Activated CD4-positive, alpha-beta T cell treated with anti-CD3 and anti-CD28 coated beads, Interleukin-2, amount 50 U/mL, for 1 hour (primary cell): ENCODE measurements around the gene SMPD1.
A peak's percentile ranks its signal among the peaks of the same experiment; 100 is the strongest.

ENCODE experiments used
- DNase-seq: peaks from one replicate; pipeline ENCODE4 v3.0.0-alpha.2; 2020

Gene SMPD1

DNA sequence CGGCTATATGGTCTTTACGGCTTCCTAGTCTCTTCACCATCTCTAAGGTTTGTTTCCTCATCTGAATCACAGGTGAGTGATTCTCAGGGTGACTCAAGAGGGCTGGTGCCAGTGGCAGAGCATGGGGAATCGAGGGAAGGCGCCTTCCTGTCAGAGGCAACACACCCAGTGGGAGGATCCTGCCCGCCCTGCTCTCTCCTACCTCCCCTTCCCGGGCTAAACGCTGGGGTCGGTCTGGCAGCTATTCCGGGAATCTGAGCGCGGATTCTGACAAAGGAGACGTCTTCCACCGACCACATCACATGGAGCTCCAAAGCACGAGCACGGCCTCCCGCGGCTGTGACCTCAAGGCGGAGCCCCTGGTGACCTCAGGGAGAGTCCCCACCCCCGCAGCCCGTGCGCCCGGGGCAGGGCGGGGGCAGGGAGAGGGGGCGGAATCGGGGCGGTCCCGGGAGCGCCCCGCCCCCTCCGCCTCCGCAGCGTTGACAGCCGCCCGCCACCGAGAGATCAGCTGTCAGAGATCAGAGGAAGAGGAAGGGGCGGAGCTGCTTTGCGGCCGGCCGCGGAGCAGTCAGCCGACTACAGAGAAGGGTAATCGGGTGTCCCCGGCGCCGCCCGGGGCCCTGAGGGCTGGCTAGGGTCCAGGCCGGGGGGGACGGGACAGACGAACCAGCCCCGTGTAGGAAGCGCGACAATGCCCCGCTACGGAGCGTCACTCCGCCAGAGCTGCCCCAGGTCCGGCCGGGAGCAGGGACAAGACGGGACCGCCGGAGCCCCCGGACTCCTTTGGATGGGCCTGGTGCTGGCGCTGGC, at the start of gene SMPD1:
Gene SMPD1, plus strand, starts transcription at position 570 of the 813 bp plus-strand sequence. Its CDS starts 125 bp downstream, at position 695.
- peak; percentile 91 for DNase-seq

DNA sequence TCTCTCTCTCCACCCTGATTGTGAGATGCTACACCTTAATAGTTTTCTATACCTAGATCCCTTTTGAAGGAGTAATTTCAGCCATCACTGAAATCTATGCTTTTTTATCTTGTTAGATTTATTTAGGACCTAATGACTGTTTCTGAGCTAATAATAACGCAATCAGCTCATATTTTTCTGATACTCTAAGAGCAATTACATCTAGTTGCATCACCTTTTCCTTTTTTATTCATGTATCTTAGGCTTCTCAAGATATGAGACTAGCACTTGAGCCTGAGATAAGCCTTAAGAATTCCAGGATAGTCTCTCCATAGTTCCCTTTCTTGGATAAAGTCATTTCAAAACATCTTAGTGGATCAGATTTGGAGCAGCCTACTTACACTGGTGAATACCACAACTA, 44.9 kb upstream of the SMPD1 start:
- DNase-seq = no peak

DNA sequence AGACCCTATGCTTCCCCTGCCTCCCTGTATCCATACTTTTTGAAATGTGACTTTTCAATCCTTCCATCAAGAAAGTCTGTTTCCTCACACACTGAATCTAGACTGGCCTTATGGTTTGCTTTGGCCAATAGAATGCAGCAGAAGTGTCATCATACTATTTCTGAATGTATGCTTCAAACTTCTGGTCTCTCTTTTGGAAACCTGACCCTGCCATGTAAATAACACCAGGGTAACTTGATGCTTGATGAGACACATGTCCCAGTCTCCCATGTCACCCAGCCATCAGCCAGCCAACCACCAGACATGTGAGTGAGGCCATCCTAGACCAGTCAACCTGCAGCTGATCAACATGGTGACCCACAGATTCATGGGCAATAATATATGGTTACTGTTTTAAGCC, 40.2 kb upstream of the SMPD1 start:
- DNase-seq = no peak

DNA sequence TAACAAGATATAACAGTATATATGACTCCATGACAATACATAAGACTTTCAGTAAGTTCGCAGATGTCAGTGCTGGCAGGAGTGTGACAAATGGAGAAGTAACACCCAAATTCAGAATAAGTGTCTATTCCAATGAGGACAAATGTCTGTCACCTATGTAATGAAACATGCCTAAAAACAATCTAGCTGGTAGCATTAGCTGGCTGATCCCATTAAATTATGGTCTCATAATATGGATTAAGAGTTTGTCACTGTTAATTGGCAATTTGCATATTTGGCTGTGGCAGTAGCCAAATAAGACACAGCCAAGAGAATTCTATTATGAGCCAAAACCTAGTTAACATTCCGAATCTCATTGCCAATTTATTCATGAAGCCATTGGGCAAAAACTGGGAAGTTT, 39.8 kb upstream of the SMPD1 start:
- no peak for DNase-seq

DNA sequence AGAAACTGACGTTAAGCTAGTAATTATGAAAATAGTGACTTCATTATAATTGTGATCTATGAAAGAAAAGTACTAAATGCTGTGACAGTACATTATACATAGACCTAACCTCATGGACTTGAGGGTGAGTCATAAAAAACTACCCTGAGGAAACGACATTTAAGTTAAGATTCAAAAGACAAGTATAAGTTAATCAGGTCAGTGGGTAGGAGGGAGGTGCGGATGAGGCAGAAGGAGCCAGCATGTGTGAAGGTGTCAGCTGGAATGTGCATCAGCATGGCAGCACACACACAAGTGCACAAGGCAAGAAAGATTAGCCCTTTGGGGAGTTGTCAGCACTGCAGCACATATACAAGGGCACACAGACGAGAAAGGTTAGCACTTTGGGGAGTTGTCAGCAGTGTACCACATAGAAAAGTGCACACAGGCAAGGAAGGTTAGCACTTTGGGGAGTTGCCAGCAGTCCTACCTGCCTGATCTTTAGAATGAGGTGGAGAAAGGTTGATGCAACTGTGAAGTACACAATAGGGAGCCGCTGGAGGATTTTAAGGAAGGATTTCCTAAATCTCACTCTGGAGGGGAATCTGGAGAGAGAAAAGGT, 38.4 kb upstream of the SMPD1 start:
- DNase-seq = no peak

DNA sequence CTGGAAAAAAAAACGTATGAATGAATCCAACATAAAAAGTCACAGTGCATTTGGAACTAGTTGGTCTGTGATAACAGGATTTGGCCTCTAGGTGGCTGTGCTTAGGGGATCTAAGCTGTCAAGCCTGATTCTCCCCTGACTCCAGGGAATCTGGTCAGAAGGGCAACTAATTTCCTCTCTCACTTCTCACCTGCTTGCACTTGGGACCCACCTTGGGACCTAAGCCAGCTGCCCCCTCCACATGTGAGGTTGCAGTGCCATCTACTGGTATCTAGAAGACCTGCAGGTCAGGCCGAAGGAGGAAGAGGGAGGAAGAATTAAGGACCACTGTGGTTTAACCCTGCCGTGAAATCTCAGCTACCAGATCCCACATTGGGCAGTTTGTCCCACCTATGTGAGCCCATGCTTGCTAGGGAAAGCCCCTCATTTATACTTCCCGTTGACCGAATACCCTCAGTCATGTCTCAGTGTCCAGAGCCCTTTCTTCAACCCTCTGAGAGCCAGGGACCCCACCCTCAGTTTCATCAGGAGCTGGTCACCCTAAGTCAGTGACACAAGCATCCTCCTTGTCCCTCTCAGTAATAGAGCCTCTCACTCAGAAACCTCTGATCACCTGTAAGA, 36.8 kb upstream of the SMPD1 start:
- DNase-seq = peak; percentile 45

DNA sequence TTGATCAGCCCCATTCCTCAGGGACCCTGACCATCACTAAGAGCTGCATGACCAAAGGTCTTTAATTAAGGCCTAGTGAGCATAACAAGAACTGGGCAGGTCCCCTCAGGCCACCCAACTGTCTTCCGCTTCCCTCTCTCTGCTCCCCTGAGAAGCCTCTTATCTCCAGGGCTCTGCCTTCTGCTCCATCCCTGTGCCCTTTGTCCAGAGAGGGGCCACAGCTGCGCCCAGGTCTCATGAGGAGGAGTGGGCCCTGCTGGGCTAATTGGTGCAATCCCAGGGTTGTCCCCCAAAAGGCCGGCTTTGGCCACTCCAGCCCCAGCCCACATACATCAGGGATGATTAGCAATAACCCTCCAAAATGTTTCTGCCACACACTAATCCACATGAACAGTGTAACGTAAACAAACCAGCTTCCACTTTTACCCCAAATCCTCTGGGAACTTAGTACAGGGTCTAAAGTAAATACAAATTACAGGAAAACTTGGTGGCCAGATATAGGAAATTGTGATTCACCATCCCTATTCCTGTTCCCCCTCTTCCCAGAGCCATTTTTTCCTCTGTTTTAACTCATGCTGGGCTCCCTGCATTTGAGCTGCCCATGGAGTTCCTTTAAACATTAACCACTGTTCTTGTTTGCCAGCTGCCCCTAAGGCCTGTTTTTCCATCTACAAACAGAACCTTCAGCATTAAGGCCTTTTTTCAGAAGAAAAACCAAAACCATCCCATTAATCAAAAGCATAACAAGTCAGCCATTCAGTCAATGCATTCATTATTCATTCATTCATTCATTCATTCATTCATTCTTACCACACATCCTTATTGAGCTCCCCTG, 35.4 kb upstream of the SMPD1 start:
- DNase-seq = no peak

DNA sequence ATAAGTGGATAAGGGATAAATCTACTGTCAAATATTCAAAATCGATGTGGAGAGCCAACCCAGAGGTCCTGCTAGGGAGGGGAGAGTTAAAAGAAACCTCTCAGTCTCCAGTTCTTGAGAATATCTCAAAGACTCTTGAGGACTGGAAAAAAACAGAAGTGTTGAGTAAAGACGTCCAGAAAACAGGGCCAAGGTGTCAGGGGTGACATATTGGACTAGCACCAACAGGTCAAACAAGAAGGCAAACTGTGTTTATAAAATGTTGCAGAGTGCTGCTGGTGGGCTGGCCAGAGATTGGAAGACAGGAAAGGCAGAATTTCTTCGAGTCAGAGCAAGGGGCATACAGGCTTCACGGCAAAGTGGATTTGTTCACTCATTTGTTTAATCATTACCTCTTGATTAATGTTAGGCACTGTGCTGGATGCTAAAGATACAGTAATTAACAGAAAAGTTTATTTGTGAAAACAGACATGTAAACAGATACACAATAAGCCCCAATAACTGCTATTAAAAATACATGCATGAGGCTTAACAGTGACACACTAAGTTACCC, 33.7 kb upstream of the SMPD1 start:
- DNase-seq = no peak

DNA sequence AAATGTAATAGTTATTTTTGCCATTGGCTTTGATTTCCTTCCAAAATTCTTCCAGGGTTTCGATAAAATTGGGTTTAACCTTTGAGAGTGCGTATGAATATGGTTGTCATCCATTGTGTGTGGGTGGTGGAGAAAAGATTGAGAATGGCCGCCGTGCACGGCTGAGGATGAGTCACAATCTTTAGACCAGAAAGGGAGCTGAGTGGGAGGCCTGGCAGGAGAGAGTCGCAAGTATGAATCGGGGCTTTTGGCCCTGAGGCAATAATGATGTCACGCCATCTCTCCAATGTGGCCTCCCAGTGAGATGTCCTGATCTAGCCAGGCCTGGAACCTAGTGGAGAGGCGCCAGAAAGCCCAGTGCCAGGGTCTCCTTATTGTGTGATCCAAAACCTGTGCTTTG, 33.1 kb upstream of the SMPD1 start:
- DNase-seq = no peak

DNA sequence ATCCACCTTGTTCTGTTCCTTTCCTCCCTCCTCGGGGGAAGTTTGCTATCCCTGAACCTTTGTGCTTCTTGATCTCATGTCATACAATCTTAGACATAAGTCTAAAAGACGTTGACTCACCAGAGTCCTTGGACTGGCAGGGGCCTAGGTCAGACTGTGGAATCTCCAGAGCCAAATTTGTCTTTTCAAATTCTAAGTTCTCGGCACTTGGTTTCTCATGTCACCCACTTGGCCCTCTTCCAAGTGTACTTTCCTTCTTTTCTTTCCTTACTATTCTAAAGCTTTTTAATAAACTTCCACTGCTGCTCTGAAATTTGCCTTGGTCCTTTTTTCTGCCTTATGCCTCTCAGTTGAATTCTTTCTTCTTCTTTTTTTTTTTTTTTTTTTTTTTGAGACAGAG, 30.1 kb upstream of the SMPD1 start:
- DNase-seq = no peak

DNA sequence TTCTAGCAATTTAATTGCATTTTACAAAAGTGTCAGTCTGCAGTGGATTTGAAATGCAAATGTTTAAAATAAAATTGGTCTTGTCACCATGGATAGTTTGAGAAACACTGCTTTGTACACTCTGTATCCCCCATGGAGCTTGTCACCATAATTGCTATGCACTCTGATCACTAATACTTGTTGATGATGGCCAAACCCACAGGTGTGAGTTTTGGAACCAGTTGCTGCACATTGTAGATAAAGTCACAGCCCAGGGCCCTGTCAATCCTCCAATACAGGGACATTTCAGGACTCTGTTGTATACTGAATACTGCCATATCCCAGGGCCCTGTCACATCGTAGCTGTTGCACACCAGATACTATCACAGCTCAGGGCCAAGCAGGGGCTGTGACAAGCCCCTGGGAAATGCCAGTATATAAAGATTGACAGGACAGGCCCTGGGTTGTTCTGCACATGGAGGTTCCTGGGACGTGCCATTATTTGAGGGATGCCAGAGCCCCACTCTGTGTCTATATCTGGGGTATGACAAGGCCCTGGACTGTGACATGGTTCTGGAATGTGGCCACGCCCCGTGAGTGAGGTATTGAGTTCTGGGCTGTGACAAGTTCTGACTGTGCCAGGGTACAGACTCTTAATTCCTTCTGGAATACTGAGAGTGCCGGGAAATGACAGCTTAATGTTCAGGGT, 27.9 kb upstream of the SMPD1 start:
- no peak for DNase-seq

DNA sequence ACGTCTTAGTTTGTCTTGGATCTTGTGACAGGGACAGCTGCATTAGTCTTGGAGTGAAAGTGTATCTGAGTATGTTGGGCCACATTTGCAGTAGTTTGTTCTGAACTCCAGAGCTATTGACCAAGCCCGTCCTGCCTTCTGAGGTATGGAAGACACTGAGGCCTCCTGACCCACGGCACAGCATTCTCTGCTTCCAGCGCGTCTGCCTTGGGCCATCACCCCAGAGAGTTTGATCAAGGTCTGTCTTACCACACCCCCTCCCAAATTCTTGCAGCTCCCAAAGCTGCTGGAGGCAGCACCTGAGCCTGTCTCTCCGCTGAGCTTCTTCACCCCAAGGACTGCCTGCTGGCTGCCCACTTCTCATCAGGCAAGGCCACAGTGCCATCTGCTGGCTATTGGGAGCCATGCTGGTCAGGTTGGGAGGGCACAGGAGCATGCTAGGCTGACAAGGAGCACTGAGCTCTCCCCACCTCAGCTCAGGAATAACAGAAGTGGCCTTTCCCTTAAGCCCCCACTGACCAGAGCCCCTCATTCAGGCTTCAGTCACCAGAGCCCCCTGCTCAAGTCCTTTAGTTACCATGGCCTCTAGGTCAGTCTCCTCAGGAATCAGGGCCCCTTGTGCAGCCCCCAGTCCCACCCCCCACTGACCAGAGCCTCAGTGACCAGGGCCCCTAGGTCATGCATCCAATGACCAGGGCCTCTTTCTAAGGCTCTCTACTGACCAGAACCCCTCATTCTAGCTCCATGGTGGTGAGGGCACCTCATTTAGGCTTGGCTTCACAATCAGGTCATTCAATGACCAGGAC, 27.2 kb upstream of the SMPD1 start:
- DNase-seq = peak; percentile 61

DNA sequence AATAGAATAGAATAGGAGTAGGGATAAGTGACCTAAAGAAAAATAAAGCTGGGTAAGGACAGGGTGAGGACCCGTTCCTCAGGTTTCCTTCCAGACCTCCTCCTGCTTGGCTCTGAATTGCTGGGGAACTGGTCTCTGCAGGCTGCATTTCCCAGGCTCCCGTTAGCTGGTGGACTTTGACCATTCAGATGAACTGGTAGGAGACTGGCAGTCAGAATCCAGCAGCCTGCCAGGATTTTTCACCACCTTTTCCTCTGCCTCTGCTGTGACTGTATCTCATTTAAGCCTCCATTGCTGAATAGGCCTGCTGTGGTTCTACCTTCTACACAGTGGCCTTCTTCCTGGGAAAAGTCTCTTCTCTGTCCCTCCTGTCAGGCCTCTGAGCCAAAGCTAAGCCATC, 24.6 kb upstream of the SMPD1 start:
- DNase-seq = no peak

DNA sequence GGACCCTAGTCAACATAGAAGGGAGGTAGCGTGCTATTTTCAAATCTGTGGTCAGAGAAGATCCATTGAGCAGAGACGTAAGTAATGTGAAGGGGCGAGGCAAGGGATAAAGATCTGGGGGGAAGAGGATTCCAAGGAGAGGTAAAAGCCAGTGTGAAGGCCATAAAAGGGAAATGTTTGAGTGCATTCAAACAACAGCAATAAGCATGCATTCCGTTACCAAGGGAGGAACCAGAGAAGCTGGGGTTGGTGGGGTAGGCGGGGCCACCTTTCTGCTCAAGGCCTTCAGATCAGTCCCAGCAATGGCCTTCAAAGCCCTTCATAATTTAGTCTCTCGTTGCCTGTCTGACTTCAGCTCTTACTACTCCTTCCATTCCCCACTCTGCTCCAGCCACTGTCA, 18.4 kb upstream of the SMPD1 start:
- DNase-seq = no peak

DNA sequence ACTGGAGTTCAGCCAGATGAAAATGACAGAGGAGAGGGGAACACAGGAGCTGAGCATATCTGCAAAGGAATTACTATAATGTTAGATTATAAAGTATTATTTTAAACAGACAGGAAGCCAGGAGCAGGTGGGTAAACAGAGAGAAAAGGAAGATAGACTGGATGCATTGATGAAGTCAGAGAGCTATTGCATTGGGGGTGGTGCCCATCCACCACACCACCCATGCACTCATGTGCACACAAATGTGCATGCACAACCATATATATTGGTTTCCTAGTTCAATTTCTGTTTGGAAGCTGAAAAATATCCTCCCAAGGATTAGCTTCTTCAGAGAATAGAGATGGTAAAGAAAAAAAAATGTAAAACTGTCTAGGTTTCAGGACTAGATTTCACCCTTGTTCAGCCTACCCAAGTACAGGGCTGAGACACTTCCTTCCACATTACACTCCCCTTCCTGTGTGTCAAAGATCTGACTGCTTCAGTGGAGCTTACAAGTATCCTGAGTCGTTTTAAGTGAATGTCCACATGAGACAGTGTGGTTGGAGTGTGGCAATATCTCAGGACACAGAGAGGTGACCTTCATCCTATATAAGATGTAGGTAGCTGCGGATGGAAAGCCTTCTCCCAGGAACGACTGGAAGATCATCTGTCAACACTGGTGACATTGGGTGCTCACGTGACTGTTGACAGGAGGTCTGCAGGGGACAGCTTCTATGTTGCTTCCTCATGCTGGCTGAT, 12.2 kb upstream of the SMPD1 start:
- DNase-seq = no peak

DNA sequence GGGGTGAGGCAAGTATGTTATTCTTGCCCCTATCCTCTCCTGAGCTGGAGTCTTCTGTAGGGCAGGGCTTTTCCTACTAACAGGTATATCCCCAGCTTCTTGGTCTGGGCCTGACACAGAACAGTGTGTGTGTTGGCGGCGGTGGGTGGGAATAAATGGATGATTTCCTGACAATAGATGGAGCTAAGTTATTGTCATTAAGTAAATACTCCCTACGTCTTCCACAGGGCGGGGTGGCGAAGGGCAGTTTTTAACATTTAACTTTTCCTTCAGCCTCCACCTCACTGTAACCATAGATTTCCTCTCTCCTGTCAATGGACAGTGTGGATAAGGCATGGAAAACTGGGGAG, 11.7 kb upstream of the SMPD1 start:
- no peak for DNase-seq

DNA sequence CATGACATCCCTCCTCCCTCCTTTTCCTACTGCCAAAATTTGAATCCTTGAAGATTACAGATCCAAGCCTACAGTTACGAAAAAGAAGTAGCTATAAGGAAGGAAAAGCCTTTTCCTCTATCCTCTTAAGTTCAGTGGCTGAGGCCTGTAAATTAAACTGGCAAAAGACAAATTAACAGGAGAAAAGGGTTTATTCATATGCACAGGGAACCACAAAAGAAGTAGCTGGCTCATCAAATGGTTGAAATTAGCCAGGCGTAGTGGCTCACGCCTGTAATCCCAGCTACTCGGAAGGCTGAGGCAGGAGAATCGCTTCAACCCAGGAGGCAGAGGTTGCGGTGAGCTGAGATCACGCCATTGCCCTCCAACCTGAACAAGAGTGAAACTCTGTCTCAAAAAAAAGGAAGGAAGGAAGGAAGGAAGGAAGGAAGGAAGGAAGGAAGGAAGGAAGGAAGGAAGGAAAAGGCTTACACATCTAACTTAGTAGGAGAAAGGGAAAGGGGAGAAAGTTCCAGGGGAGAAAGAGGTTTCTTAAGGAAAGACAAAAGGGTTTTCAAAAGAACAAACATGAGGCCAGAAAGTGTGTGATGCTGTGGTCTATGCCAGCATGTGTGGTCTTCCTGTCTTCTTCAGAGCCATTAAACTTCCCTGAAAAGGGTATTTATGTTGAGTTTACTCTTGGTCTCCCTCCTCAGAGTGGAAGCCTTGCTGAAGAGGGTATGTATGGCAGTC, 5.1 kb upstream of the SMPD1 start:
- DNase-seq = no peak

DNA sequence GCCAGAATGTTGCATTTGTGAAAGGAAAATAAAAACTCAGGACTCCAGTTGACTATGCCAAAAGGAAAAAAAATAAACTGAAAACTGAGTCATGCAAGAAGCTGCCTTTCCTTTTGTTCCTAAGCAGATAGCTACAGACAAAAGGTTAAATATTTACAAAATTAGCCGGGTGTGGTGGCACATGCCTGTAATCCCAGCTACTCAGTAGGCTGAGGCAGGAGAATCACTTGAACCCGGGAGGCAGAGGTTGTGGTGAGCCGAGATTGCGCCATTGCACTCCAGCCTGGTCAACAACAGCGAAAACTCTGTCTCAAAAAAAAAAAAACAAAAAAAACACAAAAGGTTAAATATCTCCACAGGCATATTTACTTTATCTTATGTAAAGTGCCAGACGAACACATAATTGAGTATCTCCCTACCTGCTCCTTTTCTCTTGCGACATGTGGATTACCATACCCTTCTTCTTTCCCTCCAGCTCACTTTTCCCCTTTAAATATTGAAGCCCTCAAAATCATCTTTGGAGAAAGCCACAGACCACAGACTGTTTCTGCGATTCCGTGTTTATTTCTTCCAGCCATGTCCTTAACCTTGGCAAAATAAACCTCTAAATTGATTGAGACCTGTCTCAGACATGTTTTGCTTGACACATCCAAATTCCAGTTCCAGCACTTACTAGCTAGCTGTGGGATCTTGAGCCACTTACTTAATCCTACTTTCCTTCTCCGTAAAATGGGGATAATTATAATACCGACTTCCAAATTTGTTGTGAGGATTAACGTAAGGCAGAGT, 2.3 kb upstream of the SMPD1 start:
- DNase-seq = no peak

DNA sequence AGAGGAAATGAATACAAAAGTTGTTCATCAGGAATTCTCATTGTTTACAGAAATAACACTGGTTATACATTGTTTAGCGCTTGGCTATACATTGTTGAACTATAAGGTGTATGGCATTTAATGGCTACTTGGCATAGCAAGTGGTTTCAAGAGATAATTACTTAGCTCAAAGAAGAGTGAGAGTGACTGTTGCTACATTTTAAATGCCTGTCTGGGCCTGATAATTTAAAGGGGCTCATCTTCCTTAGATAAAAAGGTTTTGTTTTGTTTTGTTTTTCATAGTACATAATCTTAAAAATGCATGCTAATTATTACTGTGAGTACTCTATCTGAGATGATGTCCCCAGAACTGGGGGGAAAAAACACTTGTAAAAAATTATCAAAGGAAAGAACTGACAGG, 1.5 kb upstream of the SMPD1 start:
- no peak for DNase-seq
